Measurements from ENCODE around the gene FAM151A.

FAM151A gene

GRCh38 chr1:54579337-54579781, 44.0 kb downstream of the FAM151A start:
- no peak for DNase-seq

- DNase-seq = peak; percentile 89 to 91
Measured at GRCh38 chr1:54577612-54578011, 45.7 kb downstream of the FAM151A start.

DNA sequence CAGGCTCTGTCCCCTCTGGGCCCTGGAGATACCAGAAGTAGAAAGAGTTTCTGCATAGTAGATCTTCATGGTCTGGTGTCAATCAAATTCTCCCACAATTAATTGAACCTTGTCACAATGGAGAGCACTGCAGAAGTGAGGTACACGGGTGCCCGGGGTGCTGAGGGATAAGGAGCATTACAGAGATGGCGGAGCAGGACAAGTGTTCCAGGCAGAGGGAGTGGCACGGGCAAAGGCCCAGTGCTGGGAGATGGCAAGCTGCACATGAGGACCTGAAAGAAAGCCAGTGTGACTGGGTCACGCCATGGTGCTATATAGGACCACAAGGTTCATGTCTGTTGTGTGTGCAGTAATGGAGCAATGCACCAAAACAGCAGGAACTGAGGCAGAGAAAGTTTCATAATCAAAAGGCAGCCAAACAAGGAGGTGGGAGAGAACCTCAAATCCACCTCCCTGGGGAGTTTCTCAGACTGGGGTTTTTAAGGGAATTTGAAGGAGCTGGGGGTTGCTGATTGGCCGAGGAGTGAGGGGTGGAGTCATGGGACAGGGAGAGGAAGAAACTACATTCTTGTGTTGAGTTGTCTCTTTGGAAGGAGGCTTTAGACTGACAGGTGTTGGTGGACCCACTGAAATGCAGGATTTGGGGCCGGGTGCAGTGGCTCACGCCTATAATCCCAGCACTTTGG, 47.6 kb downstream of the FAM151A start:
- no peak for DNase-seq

DNA sequence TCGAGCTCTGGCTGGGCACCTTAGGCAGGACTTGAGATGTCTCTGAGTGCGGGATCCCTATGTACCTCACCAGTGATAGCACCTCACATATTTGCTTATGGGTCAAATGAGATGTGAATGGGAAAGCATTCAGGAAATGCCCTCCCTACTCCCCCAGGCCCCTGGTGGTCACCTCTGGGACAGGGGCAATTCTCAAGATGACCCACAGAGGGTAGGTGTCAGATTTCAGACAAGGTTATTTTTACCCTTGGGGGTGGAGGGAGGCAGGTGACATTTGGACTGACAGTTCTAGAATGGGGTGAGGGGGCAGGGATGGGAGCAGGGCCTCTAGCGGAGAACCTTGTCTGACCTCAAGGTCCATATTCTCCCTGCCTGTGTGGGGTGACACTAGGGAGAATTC, 48.2 kb downstream of the FAM151A start:
- no peak for DNase-seq

- DNase-seq = no peak
Measured at GRCh38 chr1:54574158-54574778, 49.1 kb downstream of the FAM151A start.

DNA sequence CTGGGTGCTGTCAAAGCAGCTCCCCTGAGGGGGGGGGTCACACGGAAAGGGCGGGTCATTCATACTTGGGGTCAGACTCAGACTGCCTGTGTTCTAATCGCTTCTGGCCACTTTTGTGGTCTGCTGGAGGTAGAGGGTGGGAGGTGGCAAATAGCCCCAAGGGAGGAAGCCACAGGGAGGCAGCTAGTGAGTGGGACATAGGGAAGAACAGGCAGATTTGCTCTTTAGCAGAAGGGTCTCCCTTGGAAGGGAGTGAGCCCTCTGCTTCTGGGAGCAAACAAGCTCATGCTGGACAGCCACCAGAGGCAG, 50.8 kb downstream of the FAM151A start:
- no peak for DNase-seq

GRCh38 chr1:54571803-54572541, 51.4 kb downstream of the FAM151A start:
- no peak for DNase-seq

- no peak for DNase-seq
Measured at GRCh38 chr1:54571326-54571725, 52.0 kb downstream of the FAM151A start.

GRCh38 chr1:54570161-54570560, 53.2 kb downstream of the FAM151A start:
- DNase-seq = no peak

DNA sequence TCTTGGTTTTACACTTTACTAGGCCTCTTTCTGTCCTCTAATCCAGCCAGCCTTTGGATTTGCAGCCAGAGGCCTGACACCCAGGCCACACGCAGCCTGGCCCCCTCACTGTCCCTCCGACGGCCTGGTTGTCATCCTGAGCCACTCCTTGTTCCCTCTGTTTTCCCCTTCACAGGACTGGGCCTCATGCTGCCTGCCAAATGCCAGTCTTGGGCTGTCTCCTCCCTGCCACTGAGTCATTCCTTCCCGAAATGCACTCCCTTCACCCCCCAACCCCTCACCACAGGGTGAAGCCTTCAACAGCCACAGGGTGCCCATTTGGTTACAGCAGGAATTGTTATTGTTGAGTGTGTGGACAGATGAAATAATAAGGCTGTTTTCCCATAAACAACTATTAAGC, 54.0 kb downstream of the FAM151A start:
- no peak for DNase-seq

- peak; percentile 64 to 66 for DNase-seq
Measured at GRCh38 chr1:54567961-54568360, 55.4 kb downstream of the FAM151A start.

GRCh38 chr1:54566438-54567141, 56.7 kb downstream of the FAM151A start:
- DNase-seq = no peak

GRCh38 chr1:54565113-54565501, 58.2 kb downstream of the FAM151A start:
- DNase-seq = no peak

DNA sequence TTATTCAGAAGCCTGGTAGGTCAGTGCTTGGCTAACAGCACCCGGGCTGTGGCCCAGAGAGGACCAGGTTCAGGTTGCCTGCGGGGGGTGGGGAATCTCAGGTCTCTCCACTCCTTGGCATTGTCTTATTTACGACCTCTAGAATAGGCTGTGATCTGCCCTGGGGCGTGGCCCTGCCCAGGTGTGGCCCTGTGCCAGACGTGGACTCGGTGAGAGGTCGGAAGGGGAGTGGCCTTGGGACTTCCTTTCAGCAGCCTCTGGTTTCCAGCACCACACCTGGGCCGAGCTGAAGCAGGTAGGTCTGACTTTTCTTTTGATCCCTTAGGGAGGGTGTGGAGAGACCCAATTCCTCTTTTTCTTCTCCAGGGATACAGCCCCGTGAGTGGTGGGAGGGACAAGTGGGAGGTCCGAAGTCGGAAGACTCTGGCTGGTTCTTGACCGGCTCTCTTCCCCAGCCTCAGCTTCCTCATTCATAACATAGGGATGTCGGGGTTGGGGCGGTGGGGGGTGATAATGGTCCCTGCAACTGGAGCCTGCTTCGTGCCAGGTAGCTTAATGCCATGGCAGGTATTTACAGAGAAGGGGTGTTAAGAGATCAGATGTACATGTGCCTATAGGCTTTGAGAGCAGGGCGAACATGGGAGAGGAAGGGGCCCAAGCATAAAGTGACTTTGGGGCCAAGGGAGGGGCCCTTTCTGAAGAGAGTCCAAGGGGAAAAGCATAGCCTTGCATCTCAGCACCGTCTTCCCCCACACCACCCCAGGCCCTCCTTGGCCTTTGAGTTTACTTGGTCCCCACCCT, 58.8 kb downstream of the FAM151A start:
- peak; percentile 40 to 65 for DNase-seq

- no peak for DNase-seq
Measured at GRCh38 chr1:54559771-54560231, 63.5 kb downstream of the FAM151A start.
